Measurements from ENCODE around the gene POLRMT.

DNA sequence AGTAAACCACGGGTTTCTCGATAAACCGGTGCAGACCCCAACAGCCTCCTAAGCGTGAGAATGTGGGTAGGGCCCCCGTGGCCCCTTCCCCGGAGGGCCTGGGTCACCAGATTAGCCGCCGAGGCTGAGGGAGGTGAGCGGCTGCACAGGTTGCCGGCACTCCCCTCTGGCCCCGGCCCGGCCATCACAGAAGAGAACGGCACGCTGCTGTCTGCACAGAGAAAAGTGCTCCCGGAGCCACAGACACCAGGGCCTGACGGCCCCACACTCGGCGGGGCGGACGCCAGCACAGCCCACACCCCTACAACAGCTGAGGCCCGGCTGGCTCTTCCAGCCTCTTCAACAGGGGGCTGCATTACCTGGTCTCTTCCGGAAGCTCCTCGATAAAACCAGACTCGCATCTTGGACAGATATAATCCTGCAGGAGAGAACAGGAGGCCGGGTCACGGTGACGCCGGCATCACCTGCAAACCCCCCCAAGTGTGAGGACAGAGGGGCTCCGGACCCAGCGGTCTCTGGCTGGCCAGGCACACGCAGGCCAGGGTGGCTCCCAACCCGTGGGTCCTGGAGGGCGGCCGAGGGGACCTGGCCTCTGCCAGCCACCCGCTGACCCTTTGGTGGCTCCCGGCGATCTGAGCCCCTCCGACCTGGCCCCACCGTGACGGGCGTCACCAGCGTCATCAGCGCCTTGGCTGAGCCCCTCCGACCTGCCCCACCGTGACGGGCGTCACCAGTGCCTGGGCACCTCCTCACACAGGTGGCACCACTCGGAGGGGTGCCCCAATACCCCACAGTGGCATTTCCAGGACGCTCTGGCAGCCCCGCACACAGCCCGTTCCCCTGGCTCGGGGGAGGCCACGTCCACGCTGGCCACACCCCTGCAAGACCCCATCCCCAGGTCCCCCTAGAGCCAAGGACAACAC lies 19.4 kb upstream of the POLRMT start:
- TF ChIP-seq, protein P1, sequence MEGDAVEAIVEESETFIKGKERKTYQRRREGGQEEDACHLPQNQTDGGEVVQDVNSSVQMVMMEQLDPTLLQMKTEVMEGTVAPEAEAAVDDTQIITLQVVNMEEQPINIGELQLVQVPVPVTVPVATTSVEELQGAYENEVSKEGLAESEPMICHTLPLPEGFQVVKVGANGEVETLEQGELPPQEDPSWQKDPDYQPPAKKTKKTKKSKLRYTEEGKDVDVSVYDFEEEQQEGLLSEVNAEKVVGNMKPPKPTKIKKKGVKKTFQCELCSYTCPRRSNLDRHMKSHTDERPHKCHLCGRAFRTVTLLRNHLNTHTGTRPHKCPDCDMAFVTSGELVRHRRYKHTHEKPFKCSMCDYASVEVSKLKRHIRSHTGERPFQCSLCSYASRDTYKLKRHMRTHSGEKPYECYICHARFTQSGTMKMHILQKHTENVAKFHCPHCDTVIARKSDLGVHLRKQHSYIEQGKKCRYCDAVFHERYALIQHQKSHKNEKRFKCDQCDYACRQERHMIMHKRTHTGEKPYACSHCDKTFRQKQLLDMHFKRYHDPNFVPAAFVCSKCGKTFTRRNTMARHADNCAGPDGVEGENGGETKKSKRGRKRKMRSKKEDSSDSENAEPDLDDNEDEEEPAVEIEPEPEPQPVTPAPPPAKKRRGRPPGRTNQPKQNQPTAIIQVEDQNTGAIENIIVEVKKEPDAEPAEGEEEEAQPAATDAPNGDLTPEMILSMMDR (IDR thresholded peaks at IDR 0.05): no peak
- TF ChIP-seq POLR2A (IDR thresholded peaks at IDR 0.05): no peak

All from right lobe of liver (tissue), 4 donors.